SK-N-SH treated with all-trans-retinoic acid at 6 μM for 48 hours (cell line): Measurements from ENCODE around the gene CHMP1A.
"Not testable (repeated sequence)": the region's sequence is repeated elsewhere in the genome, so short reads cannot be mapped to it uniquely, and the experiment has no call there.

Source experiments
- ATAC-seq: fragments of 200-7000 bp; cut with Tn5 transposase; 3 replicates; pipeline ENCODE4 v1.9.1; 2020; ENCODE audit warnings: mild to moderate bottlenecking, moderate library complexity
- ARNTL ChIP-seq: fragments of 450-650 bp; formaldehyde crosslinking; IDR thresholded peaks from 2 replicates; pipeline ENCODE4 v1.5.0; 2020; ENCODE audit warnings: low read depth, mild to moderate bottlenecking, moderate library complexity, borderline replicate concordance
- BACH2 ChIP-seq: fragments of 250-450 bp; sonication (Bioruptor Pico); IDR thresholded peaks from 2 replicates; pipeline ENCODE4 v1.9.0; 2021; ENCODE audit warnings: mild to moderate bottlenecking, borderline replicate concordance
- CREB5 ChIP-seq: fragments of 250-450 bp; sonication (Bioruptor Pico); IDR thresholded peaks from 2 replicates; pipeline ENCODE4 v1.5.1; 2020; ENCODE audit warnings: low read depth, mild to moderate bottlenecking, moderate library complexity
- CSRNP3 ChIP-seq: fragments of 250-450 bp; sonication (Bioruptor Pico); IDR thresholded peaks from 2 replicates; pipeline ENCODE4 v1.5.1; 2021; ENCODE audit warnings: mild to moderate bottlenecking, moderate library complexity
- ESRRG ChIP-seq: fragments of 250-450 bp; sonication (Bioruptor Pico); IDR thresholded peaks from 2 replicates; pipeline ENCODE4 v1.6.1; 2021; ENCODE audit warnings: mild to moderate bottlenecking
- GLIS3 ChIP-seq: fragments of 250-450 bp; sonication (Bioruptor Pico); IDR thresholded peaks from 2 replicates; pipeline ENCODE4 v1.5.0; 2020; ENCODE audit warnings: mild to moderate bottlenecking, moderate library complexity
- ISL1 ChIP-seq: fragments of 250-450 bp; sonication (Bioruptor Pico); IDR thresholded peaks from 2 replicates; pipeline ENCODE4 v2.1.2; 2022; ENCODE audit warnings: mild to moderate bottlenecking, moderate library complexity
- OSR1 ChIP-seq: fragments of 250-450 bp; sonication (Bioruptor Pico); IDR thresholded peaks from 2 replicates; pipeline ENCODE4 v1.8.0; 2022; ENCODE audit warnings: moderate library complexity, mild to moderate bottlenecking, inconsistent platforms
- PATZ1 ChIP-seq: fragments of 250-450 bp; sonication (Bioruptor Pico); IDR thresholded peaks from 2 replicates; pipeline ENCODE4 v1.8.0; 2020; ENCODE audit warnings: mild to moderate bottlenecking, moderate library complexity, borderline replicate concordance
- POU6F1 ChIP-seq: fragments of 250-450 bp; sonication (Bioruptor Pico); IDR thresholded peaks from 2 replicates; pipeline ENCODE4 v1.8.0; 2021; ENCODE audit warnings: low read depth, mild to moderate bottlenecking, moderate library complexity, borderline replicate concordance
- PPARA ChIP-seq: fragments of 250-450 bp; sonication (Bioruptor Pico); IDR thresholded peaks from 2 replicates; pipeline ENCODE4 v1.5.0; 2020; ENCODE audit warnings: mild to moderate bottlenecking, borderline replicate concordance
- SNAI2 ChIP-seq: fragments of 250-450 bp; sonication (Bioruptor Pico); IDR thresholded peaks from 2 replicates; pipeline ENCODE4 v1.5.0; 2020; ENCODE audit warnings: mild to moderate bottlenecking, moderate library complexity
- TCF4 ChIP-seq: fragments of 250-450 bp; sonication (Bioruptor Pico); IDR thresholded peaks from 2 replicates; pipeline ENCODE4 v1.8.0; 2021; ENCODE audit warnings: mild to moderate bottlenecking, moderate library complexity, borderline replicate concordance
- TOX ChIP-seq: fragments of 250-450 bp; sonication (Bioruptor Pico); IDR thresholded peaks from 2 replicates; pipeline ENCODE4 v1.8.0; 2021; ENCODE audit warnings: mild to moderate bottlenecking, moderate library complexity, borderline replicate concordance
- TSHZ2 ChIP-seq: fragments of 250-450 bp; sonication (Bioruptor Pico); IDR thresholded peaks from 2 replicates; pipeline ENCODE4 v1.5.0; 2020; ENCODE audit warnings: mild to moderate bottlenecking, moderate library complexity
- ZFP30 ChIP-seq: fragments of 450-650 bp; formaldehyde crosslinking; IDR thresholded peaks from 2 replicates; pipeline ENCODE4 v1.5.0; 2022; ENCODE audit warnings: mild to moderate bottlenecking, moderate library complexity
- ZNF565 ChIP-seq: fragments of 450-650 bp; formaldehyde crosslinking; conservative IDR thresholded peaks from 2 replicates; pipeline ENCODE4 v1.5.0; 2020; ENCODE audit warnings: low read depth, mild to moderate bottlenecking, moderate library complexity
- ZNF70 ChIP-seq: fragments of 450-650 bp; formaldehyde crosslinking; IDR thresholded peaks from 2 replicates; pipeline ENCODE4 v1.5.0; 2020; ENCODE audit warnings: mild to moderate bottlenecking, moderate library complexity
- ZNF8 ChIP-seq: fragments of 450-650 bp; formaldehyde crosslinking; IDR thresholded peaks from 2 replicates; pipeline ENCODE4 v1.5.0; 2020; ENCODE audit warnings: mild to moderate bottlenecking, moderate library complexity

CHMP1A gene

GRCh38 chr16:89700100-89700648 is 42.7 kb upstream of the CHMP1A start (continued):
- TF ChIP-seq PATZ1 (CRISPR knock-in tag): no peak
- TF ChIP-seq TCF4: no peak
- peak; percentile 81 for TF ChIP-seq SNAI2 (CRISPR knock-in tag)
- TF ChIP-seq CREB5 (CRISPR knock-in tag): peak; percentile 74; the same call in 1 of the 2 replicates
- TF ChIP-seq ISL1: no peak
- peak; percentile 92; the same call in 1 of the 2 replicates for TF ChIP-seq ZNF565 (CRISPR knock-in tag)
- TF ChIP-seq BACH2: peak; percentile 18; the same call in 1 of the 2 replicates
- TF ChIP-seq ZFP30 (CRISPR knock-in tag): peak; percentile 52; the same call in 1 of the 2 replicates
- peak; percentile 63; the same call in 1 of the 2 replicates for TF ChIP-seq ARNTL (CRISPR knock-in tag)
- no peak for TF ChIP-seq GLIS3

GRCh38 chr16:89699629-89700099 is 42.2 kb upstream of the CHMP1A start:
- ATAC-seq: not testable (repeated sequence)

- ATAC-seq: not testable (repeated sequence)
Measured at GRCh38 chr16:89698717-89699116, 41.2 kb upstream of the CHMP1A start.

- TF ChIP-seq PATZ1 (CRISPR knock-in tag) (no peak), SNAI2 (CRISPR knock-in tag) (no peak), CREB5 (CRISPR knock-in tag) (no peak), PPARA (CRISPR knock-in tag) (no peak), OSR1 (CRISPR knock-in tag) (no peak), POU6F1 (CRISPR knock-in tag) (no peak), ZNF70 (CRISPR knock-in tag) (no peak), GLIS3 (no peak), ZNF8 (CRISPR knock-in tag) (no peak), TCF4 (no peak), TSHZ2 (CRISPR knock-in tag) (no peak), ISL1 (no peak), ESRRG (CRISPR knock-in tag) (no peak), CSRNP3 (no peak), TOX (CRISPR knock-in tag) (no peak)
- ATAC-seq: no peak
Measured at GRCh38 chr16:89697616-89698331, 40.3 kb upstream of the CHMP1A start.
